ENCODE measurements around the gene FARS2.
A peak's percentile ranks its signal among the peaks of the same experiment; 100 is the strongest.

FARS2 gene

GRCh38 chr6:5468586-5468985 lies 207.3 kb downstream of the FARS2 start:
- DNase-seq (ENCODE audit: low spot score) = no peak

GRCh38 chr6:5469101-5469846 lies 208.0 kb downstream of the FARS2 start:
- no peak for DNase-seq (ENCODE audit: low spot score)

- DNase-seq (ENCODE audit: low spot score) = peak; percentile 82
Measured at GRCh38 chr6:5471044-5471443, 209.7 kb downstream of the FARS2 start.

GRCh38 chr6:5471637-5472398 lies 210.5 kb downstream of the FARS2 start:
- peak; percentile 90 for DNase-seq (ENCODE audit: low spot score)

- no peak for DNase-seq (ENCODE audit: low spot score)
Measured at GRCh38 chr6:5472571-5472970, 211.3 kb downstream of the FARS2 start.

- DNase-seq (ENCODE audit: low spot score) = no peak
Measured at GRCh38 chr6:5475779-5476178, 214.5 kb downstream of the FARS2 start.

GRCh38 chr6:5478380-5478779 lies 217.1 kb downstream of the FARS2 start:
- no peak for DNase-seq (ENCODE audit: low spot score)

- DNase-seq (ENCODE audit: low spot score) = no peak
Measured at GRCh38 chr6:5481033-5481432, 219.7 kb downstream of the FARS2 start.

- no peak for DNase-seq (ENCODE audit: low spot score)
Measured at GRCh38 chr6:5481750-5482149, 220.4 kb downstream of the FARS2 start.

- DNase-seq (ENCODE audit: low spot score) = no peak
Measured at GRCh38 chr6:5482619-5483018, 221.3 kb downstream of the FARS2 start.

GRCh38 chr6:5484692-5485091 lies 223.4 kb downstream of the FARS2 start:
- no peak for DNase-seq (ENCODE audit: low spot score)

- no peak for DNase-seq (ENCODE audit: low spot score)
Measured at GRCh38 chr6:5486214-5486613, 224.9 kb downstream of the FARS2 start.

GRCh38 chr6:5490501-5491069 lies 229.3 kb downstream of the FARS2 start:
- DNase-seq (ENCODE audit: low spot score) = no peak

GRCh38 chr6:5492356-5492755 lies 231.0 kb downstream of the FARS2 start:
- DNase-seq (ENCODE audit: low spot score) = no peak

- no peak for DNase-seq (ENCODE audit: low spot score)
Measured at GRCh38 chr6:5493806-5494205, 232.5 kb downstream of the FARS2 start.

- peak; percentile 77 for DNase-seq (ENCODE audit: low spot score)
Measured at GRCh38 chr6:5497896-5498578, 236.7 kb downstream of the FARS2 start.

GRCh38 chr6:5498579-5498899 lies 237.2 kb downstream of the FARS2 start:
- no peak for DNase-seq (ENCODE audit: low spot score)

- no peak for DNase-seq (ENCODE audit: low spot score)
Measured at GRCh38 chr6:5499644-5500306, 238.5 kb downstream of the FARS2 start.

GRCh38 chr6:5501837-5502236 lies 240.5 kb downstream of the FARS2 start:
- DNase-seq (ENCODE audit: low spot score) = no peak

- DNase-seq (ENCODE audit: low spot score) = no peak
Measured at GRCh38 chr6:5504078-5504477, 242.8 kb downstream of the FARS2 start.

- DNase-seq (ENCODE audit: low spot score) = no peak
Measured at GRCh38 chr6:5506149-5506548, 244.8 kb downstream of the FARS2 start.

- no peak for DNase-seq (ENCODE audit: low spot score)
Measured at GRCh38 chr6:5506597-5506996, 245.3 kb downstream of the FARS2 start.
